Upper lobe of left lung (tissue), 4 donors: ENCODE results near the gene ABCF1.

Source experiments
- CTCF ChIP-seq, 6 experiments: fragments of 450-650 bp in 4 of 6; fragments of 200-600 bp in 2 of 6; sonication (generic) in 2 of 6; IDR thresholded peaks; one replicate each; pipeline ENCODE4 v1.5.1; 2016 to 2019; ENCODE audit warnings: antibody characterized with exemption in 6 of 6
- POLR2A ChIP-seq, 4 donors: fragments of 450-650 bp; IDR thresholded peaks; one replicate each; pipeline ENCODE4 v1.5.1; 2016 to 2017; ENCODE audit warnings: antibody characterized with exemption in 4 of 4, mild to moderate bottlenecking in 2 of 4
- POLR2AphosphoS5 ChIP-seq, 2 donors: sonication (generic); formaldehyde crosslinking; IDR thresholded peaks; one replicate each; pipeline ENCODE4 v1.5.1; 2017; ENCODE audit warnings: antibody characterized with exemption in 2 of 2

GRCh38 chr6:30614044-30614842 lies 43.0 kb downstream of the ABCF1 start:
- TF ChIP-seq POLR2AphosphoS5 (IDR thresholded peaks at IDR 0.05) (no peak), CTCF (IDR thresholded peaks at IDR 0.05) (no peak), POLR2A (IDR thresholded peaks at IDR 0.05) (no peak)
